ENCODE results near the gene DNAJB2.
"Not testable (repeated sequence)": the region's sequence is repeated elsewhere in the genome, so short reads cannot be mapped to it uniquely, and the experiment has no call there.

Gene DNAJB2

GRCh38 chr2:219249203-219249980, 29.8 kb upstream of the DNAJB2 start:
- peaks cover 18% of the 10 kb centered on the region for H3K36me3 ChIP-seq (ENCODE audit: control insufficient read depth, insufficient read depth, low read length)
- no peaks in the 10 kb centered on the region for H3K9me3 ChIP-seq (ENCODE audit: control insufficient read depth, low read length)
- 44 to 79% methylated on average over 3 to 4 of the region's 7 CpGs for WGBS, 2 experiments (ENCODE audit: insufficient coverage in 2 of 2)

DNA sequence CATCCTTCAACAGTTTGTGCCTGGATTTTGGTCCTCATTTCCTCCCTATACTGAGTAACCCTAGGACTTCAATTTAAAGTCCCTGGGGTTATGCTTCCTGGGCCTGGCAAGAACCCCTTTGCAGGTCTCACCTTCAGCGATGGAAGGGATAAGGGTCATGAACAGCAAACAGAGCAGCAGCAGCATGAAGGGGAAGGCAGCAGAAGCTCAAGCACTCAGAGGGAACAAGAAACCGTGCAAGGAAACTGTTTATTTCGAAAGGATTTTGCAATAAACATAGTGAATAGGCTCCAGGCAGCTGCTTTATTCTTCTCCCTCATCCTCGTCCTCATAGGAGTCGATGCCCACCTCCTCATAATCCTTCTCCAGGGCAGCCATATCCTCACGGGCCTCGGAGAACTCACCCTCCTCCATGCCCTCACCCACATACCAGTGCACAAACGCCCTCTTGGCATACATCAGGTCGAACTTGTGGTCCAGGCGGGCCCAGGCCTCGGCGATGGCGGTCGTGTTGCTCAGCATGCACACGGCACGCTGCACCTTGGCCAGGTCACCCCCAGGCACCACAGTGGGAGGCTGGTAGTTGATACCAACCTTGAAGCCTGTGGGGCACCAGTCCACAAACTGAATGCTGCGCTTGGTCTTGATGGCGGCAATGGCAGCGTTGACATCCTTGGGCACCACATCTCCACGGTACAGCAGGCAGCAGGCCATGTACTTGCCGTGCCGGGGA, 29.0 kb upstream of the DNAJB2 start:
- Histone ChIP-seq H3K36me3 (ENCODE audit: control insufficient read depth, insufficient read depth, low read length) (peaks cover 18% of the 10 kb centered on the region), H3K4me1 (ENCODE audit: control insufficient read depth, insufficient read depth, low read length, poor library complexity, severe bottlenecking) (peaks cover 42% of the 10 kb centered on the region), H3K9me3 (ENCODE audit: control insufficient read depth, low read length) (no peaks in the 10 kb centered on the region), H3K4me3 (ENCODE audit: extremely low read depth, insufficient read depth, low read length, poor library complexity, severe bottlenecking) (no peak overlapping the region), H3K27ac (ENCODE audit: low read depth, low read length, severe bottlenecking) (peak overlapping the region; percentile 85)
- 92 to 94% methylated on average over 22 of the region's 22 CpGs for WGBS, 2 experiments (ENCODE audit: insufficient coverage in 2 of 2)

More at GRCh38 chr2:219249203-219249980, 29.8 kb upstream of the DNAJB2 start:
- peak overlapping the region; percentile 85 for H3K27ac ChIP-seq (ENCODE audit: low read depth, low read length, severe bottlenecking)
- peaks cover 45% of the 10 kb centered on the region for H3K4me1 ChIP-seq (ENCODE audit: control insufficient read depth, insufficient read depth, low read length, poor library complexity, severe bottlenecking)
- H3K4me3 ChIP-seq (ENCODE audit: extremely low read depth, insufficient read depth, low read length, poor library complexity, severe bottlenecking), result no peak overlapping the region

GRCh38 chr2:219251656-219252055, 27.5 kb upstream of the DNAJB2 start:
- Histone ChIP-seq H3K9me3 (ENCODE audit: control insufficient read depth, low read length) (no peaks in the 10 kb centered on the region), H3K36me3 (ENCODE audit: control insufficient read depth, insufficient read depth, low read length) (peaks cover 18% of the 10 kb centered on the region), H3K4me1 (ENCODE audit: control insufficient read depth, insufficient read depth, low read length, poor library complexity, severe bottlenecking) (peaks cover 38% of the 10 kb centered on the region), H3K4me3 (ENCODE audit: extremely low read depth, insufficient read depth, low read length, poor library complexity, severe bottlenecking) (no peak overlapping the region), H3K27ac (ENCODE audit: low read depth, low read length, severe bottlenecking) (no peak overlapping the region)
- WGBS, 2 experiments (ENCODE audit: insufficient coverage in 2 of 2), result 67 to 86% methylated on average over 1 to 6 of the region's 6 CpGs

DNA sequence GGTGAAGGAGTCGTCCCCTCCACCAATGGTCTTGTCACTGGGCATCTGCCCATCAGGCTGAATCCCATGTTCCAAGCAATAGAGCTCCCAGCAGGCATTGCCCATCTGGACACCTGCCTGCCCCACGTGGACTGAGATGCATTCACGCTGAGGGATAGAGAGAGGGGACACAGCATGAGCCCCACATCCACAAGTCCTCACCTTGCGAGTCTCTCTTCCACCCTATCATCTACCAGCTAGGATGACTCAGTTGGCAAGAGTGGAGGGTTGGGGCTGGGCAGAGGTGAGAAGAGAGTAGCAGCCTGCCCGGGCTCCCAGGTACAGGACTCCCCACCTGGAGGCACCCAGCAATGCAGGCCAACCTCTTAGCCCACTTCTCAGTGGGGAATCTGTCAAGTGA, 27.1 kb upstream of the DNAJB2 start:
- Histone ChIP-seq H3K4me3 (ENCODE audit: extremely low read depth, insufficient read depth, low read length, poor library complexity, severe bottlenecking) (no peak overlapping the region), H3K27ac (ENCODE audit: low read depth, low read length, severe bottlenecking) (no peak overlapping the region), H3K9me3 (ENCODE audit: control insufficient read depth, low read length) (no peaks in the 10 kb centered on the region), H3K4me1 (ENCODE audit: control insufficient read depth, insufficient read depth, low read length, poor library complexity, severe bottlenecking) (peaks cover 38% of the 10 kb centered on the region), H3K36me3 (ENCODE audit: control insufficient read depth, insufficient read depth, low read length) (peaks cover 14% of the 10 kb centered on the region)
- 51 to 60% methylated on average over 2 to 4 of the region's 5 CpGs for WGBS, 2 experiments (ENCODE audit: insufficient coverage in 2 of 2)

DNA sequence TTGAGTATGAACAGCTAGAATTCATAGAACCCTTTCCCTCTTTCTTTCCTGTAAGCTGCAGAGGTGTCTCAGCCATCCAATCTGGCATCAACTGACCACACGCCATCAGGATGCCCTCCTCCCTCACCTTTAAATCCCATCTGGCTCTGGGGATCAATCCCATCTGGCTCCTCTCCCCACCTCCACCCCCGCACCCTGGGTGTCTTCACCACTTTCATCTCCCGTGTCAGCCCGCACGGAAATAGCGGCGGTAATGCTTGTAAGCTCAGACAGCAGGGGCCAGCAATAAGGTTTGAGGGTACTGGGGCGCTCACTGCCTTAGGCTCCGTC, 26.6 kb upstream of the DNAJB2 start:
- no peak overlapping the region for H3K4me3 ChIP-seq (ENCODE audit: extremely low read depth, insufficient read depth, low read length, poor library complexity, severe bottlenecking)
- H3K27ac ChIP-seq (ENCODE audit: low read depth, low read length, severe bottlenecking), result no peak overlapping the region
- 11 to 19% methylated on average over 9 of the region's 9 CpGs for WGBS, 2 experiments (ENCODE audit: insufficient coverage in 2 of 2)
- peaks cover 38% of the 10 kb centered on the region for H3K4me1 ChIP-seq (ENCODE audit: control insufficient read depth, insufficient read depth, low read length, poor library complexity, severe bottlenecking)
- H3K9me3 ChIP-seq (ENCODE audit: control insufficient read depth, low read length), result no peaks in the 10 kb centered on the region
- peaks cover 9% of the 10 kb centered on the region for H3K36me3 ChIP-seq (ENCODE audit: control insufficient read depth, insufficient read depth, low read length)

DNA sequence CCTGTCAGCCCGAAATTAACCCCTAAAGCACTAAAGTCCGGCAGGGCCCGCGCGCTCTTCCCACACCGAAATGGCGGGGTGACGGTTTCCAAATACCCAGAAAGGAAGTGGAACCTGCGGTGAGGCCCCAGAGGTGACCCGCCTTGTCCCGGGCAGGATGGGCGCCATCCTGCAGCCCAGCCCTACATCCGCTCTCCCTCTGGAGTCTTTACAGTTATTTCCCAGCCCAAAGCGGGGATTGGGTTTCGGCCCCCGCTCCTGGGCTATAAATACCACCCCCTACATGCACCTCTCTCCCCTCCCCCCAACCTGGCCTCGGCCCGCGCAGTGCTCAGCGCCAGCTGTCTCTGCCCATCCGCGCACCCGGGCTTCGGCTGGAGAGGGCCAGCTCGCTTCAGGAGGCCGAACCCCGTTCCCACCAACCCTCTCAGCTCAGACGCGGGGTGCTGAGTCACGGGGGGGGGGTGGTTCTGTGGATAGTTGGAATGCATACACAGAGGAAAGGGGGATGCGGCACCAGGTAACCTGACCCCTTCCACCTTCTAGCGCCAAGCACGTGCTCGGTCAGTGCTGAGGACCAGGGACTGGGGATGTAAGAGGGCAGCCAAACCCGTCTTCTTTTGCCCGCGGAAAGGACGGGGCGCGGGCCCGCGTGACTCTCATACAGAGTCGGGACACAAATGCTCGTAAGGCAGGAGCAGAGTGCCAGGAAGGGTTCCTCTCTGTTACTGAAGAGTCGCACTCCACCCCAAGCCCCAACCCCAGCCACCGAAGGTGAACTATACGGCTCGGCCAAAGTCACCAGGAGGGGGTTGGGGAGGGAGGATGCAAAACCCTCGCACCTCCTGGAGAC, 26.0 kb upstream of the DNAJB2 start, which contains the start of gene TUBA4B:
TUBA4B (plus strand) TSS at position 344 of the 853 bp plus-strand sequence; CDS start at position 509, 165 bp downstream.
- no peak within 1 kb of the TSS for H3K27ac ChIP-seq (ENCODE audit: low read depth, low read length, severe bottlenecking)
- 2% methylated on average over 17 to 34 of the region's 49 CpGs for WGBS, 2 experiments (ENCODE audit: insufficient coverage in 2 of 2)
- no peaks in the 10 kb centered on the region for H3K9me3 ChIP-seq (ENCODE audit: control insufficient read depth, low read length)
- peaks cover 4% of the 10 kb centered on the region for H3K36me3 ChIP-seq (ENCODE audit: control insufficient read depth, insufficient read depth, low read length)
- peaks cover 38% of the 10 kb centered on the region for H3K4me1 ChIP-seq (ENCODE audit: control insufficient read depth, insufficient read depth, low read length, poor library complexity, severe bottlenecking)
- peak within 1 kb of the TSS; percentile 34 for H3K4me3 ChIP-seq (ENCODE audit: extremely low read depth, insufficient read depth, low read length, poor library complexity, severe bottlenecking)

DNA sequence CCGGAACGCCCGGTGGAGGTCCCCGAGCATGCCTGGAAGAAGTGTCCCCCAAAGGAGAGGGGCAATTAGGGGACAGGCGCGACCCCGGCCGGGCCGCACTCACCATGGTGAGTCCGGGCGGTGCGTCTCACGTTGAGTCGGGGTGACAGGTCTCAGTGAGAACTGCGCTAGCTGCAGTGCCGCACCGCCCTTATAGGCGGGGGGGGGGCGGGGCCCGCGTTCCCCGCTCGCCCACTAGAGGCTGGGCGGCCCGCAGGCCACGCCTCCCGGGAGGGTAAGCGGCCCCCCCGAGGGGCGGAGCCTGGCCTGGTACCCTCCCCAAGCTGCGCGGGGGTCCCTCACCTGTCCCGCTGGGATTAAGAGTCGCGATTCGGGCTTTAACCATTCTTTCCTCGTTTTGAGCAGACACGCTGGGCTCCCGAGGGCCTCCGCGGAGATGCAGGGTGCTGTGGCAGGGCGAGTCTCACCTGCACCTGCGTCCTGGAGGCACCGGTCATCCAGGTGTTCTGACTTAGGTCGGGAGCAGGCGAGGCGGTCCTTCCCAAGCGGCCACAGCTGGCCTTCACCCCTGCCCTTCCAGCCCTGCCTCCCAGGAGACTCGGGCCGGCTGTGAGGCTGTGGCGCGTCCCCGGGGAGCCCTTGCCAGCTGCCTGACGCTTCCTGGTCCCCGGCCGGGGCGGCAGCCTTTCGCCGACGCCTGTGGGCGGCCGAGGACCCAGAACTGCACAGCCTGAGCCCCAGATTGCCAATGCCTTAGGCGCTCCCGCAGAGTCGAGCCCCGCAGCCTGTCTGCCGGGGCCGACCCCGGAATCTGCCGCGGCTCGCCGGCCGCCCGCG, 25.2 kb upstream of the DNAJB2 start, which contains the start of gene TUBA4A:
TUBA4A (minus strand) TSS at position 166 of the 837 bp plus-strand sequence; CDS start at position 106, 60 bp downstream.
- 1 to 2% methylated on average over 63 to 71 of the region's 76 CpGs for WGBS, 2 experiments (ENCODE audit: insufficient coverage in 2 of 2)
- H3K27ac ChIP-seq (ENCODE audit: low read depth, low read length, severe bottlenecking), result no peak within 1 kb of the TSS
- peaks cover 34% of the 10 kb centered on the region for H3K4me1 ChIP-seq (ENCODE audit: control insufficient read depth, insufficient read depth, low read length, poor library complexity, severe bottlenecking)
- H3K4me3 ChIP-seq (ENCODE audit: extremely low read depth, insufficient read depth, low read length, poor library complexity, severe bottlenecking), result peak within 1 kb of the TSS; percentile 34
- H3K9me3 ChIP-seq (ENCODE audit: control insufficient read depth, low read length), result no peaks in the 10 kb centered on the region
- H3K36me3 ChIP-seq (ENCODE audit: control insufficient read depth, insufficient read depth, low read length), result no peaks in the 10 kb centered on the region

DNA sequence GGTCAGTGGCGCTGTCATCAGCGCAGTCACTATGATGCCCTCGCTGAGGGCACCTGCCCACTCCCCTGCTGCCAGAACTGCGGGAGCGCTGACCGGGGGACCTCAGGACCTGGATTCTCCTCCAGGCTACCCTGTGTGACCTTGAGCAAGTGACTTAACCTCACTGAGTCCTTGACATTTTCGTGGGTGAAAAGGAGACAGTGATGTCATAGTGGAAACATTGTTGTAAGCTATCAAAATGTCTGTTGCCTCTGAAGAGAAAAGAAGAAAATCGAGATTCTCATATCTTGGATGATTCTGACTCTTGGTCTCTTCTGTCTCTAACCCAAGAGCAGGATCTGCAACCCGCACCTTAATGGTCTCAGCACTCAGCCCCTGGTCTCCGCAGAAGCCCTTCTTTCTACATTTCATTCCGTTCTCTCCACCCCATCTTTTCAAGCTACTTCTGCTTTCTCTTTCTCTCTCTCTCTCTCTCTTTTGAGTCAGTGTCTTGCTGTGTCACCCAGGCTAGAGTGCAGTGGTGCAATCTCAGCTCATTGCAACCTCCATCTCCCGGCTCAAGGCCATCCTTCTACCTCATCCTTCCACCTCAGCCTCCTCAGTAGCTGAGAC, 24.5 kb upstream of the DNAJB2 start:
- peak overlapping the region; percentile 34 for H3K4me3 ChIP-seq (ENCODE audit: extremely low read depth, insufficient read depth, low read length, poor library complexity, severe bottlenecking)
- WGBS, 2 experiments (ENCODE audit: insufficient coverage in 2 of 2), result 29 to 34% methylated on average over 11 to 12 of the region's 12 CpGs
- H3K27ac ChIP-seq (ENCODE audit: low read depth, low read length, severe bottlenecking), result no peak overlapping the region

GRCh38 chr2:219258942-219259341, 20.2 kb upstream of the DNAJB2 start:
- 87 to 92% methylated on average over 5 to 7 of the region's 10 CpGs for WGBS, 2 experiments (ENCODE audit: insufficient coverage in 2 of 2)
- H3K27ac ChIP-seq (ENCODE audit: low read depth, low read length, severe bottlenecking); H3K9me3 ChIP-seq (ENCODE audit: control insufficient read depth, low read length); H3K4me3 ChIP-seq (ENCODE audit: extremely low read depth, insufficient read depth, low read length, poor library complexity, severe bottlenecking); H3K4me1 ChIP-seq (ENCODE audit: control insufficient read depth, insufficient read depth, low read length, poor library complexity, severe bottlenecking); H3K36me3 ChIP-seq (ENCODE audit: control insufficient read depth, insufficient read depth, low read length): not testable (repeated sequence)

More for the DNA sequence above, 24.5 kb upstream of the DNAJB2 start:
- H3K9me3 ChIP-seq (ENCODE audit: control insufficient read depth, low read length), result no peaks in the 10 kb centered on the region
- H3K4me1 ChIP-seq (ENCODE audit: control insufficient read depth, insufficient read depth, low read length, poor library complexity, severe bottlenecking), result peaks cover 27% of the 10 kb centered on the region
- no peaks in the 10 kb centered on the region for H3K36me3 ChIP-seq (ENCODE audit: control insufficient read depth, insufficient read depth, low read length)

Data from mesodermal cell (in vitro differentiated cells).